A172 (cell line): ENCODE measurements around the gene MAMSTR. TPM values are rescaled to one million over a fixed set of nuclear protein-coding genes. Genes with fewer than 3 reads are reported as not detected.
"Not testable (repeated sequence)": the region's sequence is repeated elsewhere in the genome, so short reads cannot be mapped to it uniquely, and the experiment has no call there.

Experiments used
- DNase-seq: peaks from one replicate; pipeline ENCODE4 v3.0.0-alpha.2; 2015; ENCODE audit warnings: low spot score
- total RNA-seq: library from RNA; depleted of rRNA; stranded (reverse); fragments of >200 nt; shearing (Covaris generic); gene quantifications from 2 replicates; pipeline ENCODE4 v1.2.3, GENCODE V29; 2014

Gene MAMSTR
- total RNA-seq, 1 experiment from 2014 or later = 1.1 TPM

- DNase-seq = no peak
Measured at GRCh38 chr19:48686088-48686487, 33.4 kb downstream of the MAMSTR start.

GRCh38 chr19:48685583-48685982 lies 33.9 kb downstream of the MAMSTR start:
- peak; percentile 57 for DNase-seq

- DNase-seq = no peak
Measured at GRCh38 chr19:48683349-48683748, 36.2 kb downstream of the MAMSTR start.

GRCh38 chr19:48681127-48681470 lies 38.4 kb downstream of the MAMSTR start:
- peak; percentile 80 for DNase-seq

- no peak for DNase-seq
Measured at GRCh38 chr19:48680436-48681126, 38.9 kb downstream of the MAMSTR start.

GRCh38 chr19:48680006-48680405 lies 39.5 kb downstream of the MAMSTR start:
- DNase-seq = not testable (repeated sequence)

GRCh38 chr19:48678201-48678600 lies 41.3 kb downstream of the MAMSTR start:
- no peak for DNase-seq

- no peak for DNase-seq
Measured at GRCh38 chr19:48676887-48677286, 42.6 kb downstream of the MAMSTR start.

- no peak for DNase-seq
Measured at GRCh38 chr19:48676487-48676886, 43.0 kb downstream of the MAMSTR start.

GRCh38 chr19:48674921-48675824 lies 44.4 kb downstream of the MAMSTR start:
- peak; percentile 53 for DNase-seq

- DNase-seq = no peak
Measured at GRCh38 chr19:48674216-48674809, 45.2 kb downstream of the MAMSTR start.

- DNase-seq = no peak
Measured at GRCh38 chr19:48673436-48674100, 46.0 kb downstream of the MAMSTR start.

GRCh38 chr19:48672994-48673393 lies 46.5 kb downstream of the MAMSTR start, which contains the start of gene NTN5:
Gene NTN5 (minus strand): TSS chr19:48673017. CDS start chr19:48670986, 2,031 bp downstream.
- no peak for DNase-seq

GRCh38 chr19:48671446-48671995 lies 48.0 kb downstream of the MAMSTR start:
- no peak for DNase-seq

GRCh38 chr19:48670699-48671445 lies 48.7 kb downstream of the MAMSTR start:
- DNase-seq = no peak

GRCh38 chr19:48669903-48670668 lies 49.4 kb downstream of the MAMSTR start:
- no peak for DNase-seq

GRCh38 chr19:48668761-48669160 lies 50.8 kb downstream of the MAMSTR start:
- DNase-seq = no peak

- no peak for DNase-seq
Measured at GRCh38 chr19:48668332-48668731, 51.2 kb downstream of the MAMSTR start.

GRCh38 chr19:48665786-48666185 lies 53.7 kb downstream of the MAMSTR start:
- no peak for DNase-seq

- no peak for DNase-seq
Measured at GRCh38 chr19:48664476-48664875, 55.0 kb downstream of the MAMSTR start.
